Fibroblast of skin of back (primary cell): ENCODE measurements around the gene HRH1.
A peak's percentile ranks its signal among the peaks of the same experiment; 100 is the strongest.
"Not testable (repeated sequence)": the region's sequence is repeated elsewhere in the genome, so short reads cannot be mapped to it uniquely, and the experiment has no call there.

ENCODE experiments used
- DNase-seq: peaks from one replicate; pipeline ENCODE4 v3.0.0-alpha.2; 2013

Gene HRH1

GRCh38 chr3:11172096-11172690, 17.9 kb downstream of the HRH1 start:
- peak; percentile 42 for DNase-seq

DNA sequence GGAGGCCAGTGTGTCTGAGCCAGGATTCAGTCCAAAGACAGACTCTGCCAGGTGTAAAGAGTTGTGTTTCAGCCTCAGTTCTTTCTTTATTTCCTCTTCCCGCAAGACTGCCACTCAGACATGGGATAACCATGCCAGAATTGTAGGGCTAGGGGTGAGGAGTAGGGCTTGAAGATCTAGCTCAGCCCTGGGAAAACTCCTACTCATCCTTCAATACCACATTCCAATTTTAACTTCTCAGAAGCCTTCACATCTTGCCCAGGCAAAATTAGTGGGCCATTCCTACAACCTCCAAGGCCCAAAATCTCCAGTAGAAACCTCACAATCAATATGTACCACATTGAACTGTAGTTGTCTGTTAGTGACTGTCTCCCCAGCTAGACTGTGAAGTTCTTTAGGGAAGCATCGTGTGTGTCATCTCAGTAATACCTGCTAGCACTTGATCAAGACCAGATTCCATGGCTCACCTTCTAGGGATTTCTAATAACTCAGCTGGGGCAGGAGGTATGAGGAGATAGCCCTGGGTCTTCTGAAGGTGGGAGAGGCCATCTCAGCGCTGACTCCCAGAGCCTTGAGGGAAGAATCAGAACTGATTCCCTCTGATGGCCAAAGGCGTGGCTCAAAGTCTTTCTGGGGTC, 19.7 kb downstream of the HRH1 start:
- no peak for DNase-seq

DNA sequence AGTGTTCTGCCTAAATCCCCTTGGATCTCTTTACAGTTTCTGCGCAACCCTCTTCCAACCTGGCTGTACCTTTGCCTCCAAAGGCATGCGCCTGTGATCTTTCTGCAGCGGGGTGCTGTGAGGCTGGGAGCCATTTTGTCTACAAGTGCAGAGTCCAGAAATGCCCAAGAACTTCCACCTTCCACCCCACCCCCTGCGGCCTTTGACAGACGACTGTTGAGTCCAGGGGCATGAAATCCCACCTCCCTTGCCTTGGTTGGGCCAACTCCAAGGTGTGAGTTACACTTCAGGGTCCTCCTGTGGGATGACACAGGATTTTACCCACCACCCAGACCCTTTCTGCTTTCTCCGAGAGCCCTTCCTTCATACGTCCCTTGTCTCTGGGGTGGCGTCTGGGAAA, 24.1 kb downstream of the HRH1 start:
- DNase-seq, result no peak

GRCh38 chr3:11184328-11184969, 30.2 kb downstream of the HRH1 start:
- DNase-seq, result not testable (repeated sequence)

DNA sequence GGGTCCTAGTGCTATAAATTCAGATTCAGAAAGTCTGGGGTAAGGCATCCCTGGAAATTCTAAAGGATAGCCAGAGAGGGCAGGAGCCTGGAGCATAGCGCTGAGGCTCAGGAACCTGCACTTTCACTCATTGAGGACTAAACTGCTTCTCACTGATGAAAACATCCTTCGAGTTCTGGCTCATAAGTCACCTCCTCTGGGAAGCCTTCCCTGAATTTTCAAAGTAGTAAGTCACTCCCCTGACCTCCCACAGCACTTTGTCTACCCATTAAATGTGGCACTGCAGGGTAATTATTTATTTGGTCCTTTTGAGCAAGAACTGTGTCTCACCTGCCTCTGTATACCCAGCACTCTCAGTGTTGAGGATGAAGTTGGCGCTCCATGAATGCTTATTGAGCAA, 30.9 kb downstream of the HRH1 start:
- DNase-seq, result no peak

DNA sequence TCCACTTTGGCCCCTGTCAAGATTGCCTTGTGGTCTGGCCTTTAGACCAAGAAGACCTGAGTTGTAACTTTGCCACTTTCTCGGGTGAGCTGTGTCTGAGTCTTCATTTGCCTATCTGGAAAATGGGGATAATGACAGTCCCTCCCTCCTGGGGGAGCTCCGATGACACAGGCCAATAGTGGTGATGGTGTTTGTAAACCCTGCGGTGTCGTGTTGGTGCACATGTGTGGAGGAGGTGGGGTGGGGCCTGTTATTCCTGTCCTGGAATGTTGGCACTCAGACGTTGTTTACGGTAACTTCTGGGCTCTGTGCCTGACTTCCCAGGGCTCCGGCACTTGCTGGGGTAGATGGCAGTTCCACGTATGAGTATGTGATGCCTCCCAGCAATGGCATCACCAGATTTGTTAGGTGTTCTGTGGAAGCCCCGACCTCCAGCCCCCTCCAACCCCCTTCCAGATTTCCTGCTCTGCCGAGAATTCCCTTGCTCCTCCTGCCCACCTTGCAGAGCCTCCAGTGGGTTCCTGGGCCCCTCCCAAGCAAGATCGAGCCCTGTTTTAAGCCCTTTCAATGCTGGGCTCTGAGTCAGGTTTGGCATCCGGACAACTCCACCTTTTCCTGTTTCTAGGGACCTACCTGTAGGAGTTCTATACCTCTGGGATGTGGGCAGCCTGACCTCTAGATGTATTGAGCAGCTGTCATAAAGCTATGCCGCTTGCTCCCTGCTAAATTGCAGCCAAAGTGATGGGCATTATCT, 31.4 kb downstream of the HRH1 start:
- peak; percentile 93 for DNase-seq

DNA sequence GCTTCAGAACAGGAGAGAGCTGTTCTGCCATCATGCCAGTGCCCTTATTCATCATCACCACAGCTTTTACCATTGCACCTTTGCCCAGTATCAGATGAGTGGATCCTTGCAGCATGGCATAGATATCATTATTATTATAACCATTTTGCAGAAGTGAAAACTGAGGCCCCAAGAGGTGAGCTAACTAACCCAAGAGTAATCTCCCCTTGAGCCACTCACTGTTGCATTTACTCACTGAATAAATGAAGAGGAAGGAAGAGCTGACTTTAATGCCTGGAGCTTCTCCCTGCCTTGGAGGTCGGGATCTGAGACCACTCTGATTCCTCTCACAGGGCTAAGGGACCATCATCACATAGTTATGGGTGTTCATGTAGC, 32.0 kb downstream of the HRH1 start:
- DNase-seq, result no peak

GRCh38 chr3:11186771-11187191, 32.5 kb downstream of the HRH1 start:
- DNase-seq, result no peak

- DNase-seq, result no peak
Measured at GRCh38 chr3:11187681-11188080, 33.4 kb downstream of the HRH1 start.

DNA sequence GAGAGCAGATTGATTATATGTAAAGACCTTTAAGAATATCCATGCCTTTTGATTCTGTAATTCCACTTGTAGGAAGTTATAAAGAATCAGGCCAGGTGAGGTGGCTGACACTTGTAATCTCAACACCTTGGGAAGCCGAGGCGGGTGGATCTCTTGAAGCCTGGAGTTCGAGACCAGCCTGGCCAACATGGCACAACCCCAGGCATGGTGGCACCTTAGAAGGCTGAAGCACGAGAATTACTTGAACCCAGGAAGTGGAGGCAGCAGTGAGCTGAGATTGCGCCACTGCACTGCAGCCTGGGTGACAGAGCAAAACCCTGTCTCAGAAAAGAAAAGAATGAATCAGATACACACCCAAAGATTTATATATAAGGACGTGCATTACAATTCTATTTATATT, 33.9 kb downstream of the HRH1 start:
- DNase-seq, result no peak

DNA sequence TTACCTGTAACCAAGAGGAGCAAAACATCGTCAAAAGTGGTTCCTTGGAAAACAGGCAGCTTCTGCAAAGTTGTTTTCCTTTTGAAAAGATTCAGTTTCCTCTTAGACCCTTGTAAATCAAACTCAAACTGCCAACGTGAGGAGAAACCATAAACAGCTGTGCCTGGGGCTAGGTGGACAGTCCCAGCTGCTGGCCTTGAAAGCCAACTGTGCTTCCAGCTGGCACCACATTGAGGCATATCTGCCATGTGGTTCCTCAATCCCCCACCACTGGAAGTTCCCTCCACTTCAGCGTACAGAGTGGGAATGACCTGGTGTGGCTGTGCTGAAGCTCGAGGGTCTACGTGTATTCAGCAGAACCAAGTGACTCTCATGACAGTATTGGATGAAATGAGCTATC, 40.9 kb downstream of the HRH1 start:
- no peak for DNase-seq

DNA sequence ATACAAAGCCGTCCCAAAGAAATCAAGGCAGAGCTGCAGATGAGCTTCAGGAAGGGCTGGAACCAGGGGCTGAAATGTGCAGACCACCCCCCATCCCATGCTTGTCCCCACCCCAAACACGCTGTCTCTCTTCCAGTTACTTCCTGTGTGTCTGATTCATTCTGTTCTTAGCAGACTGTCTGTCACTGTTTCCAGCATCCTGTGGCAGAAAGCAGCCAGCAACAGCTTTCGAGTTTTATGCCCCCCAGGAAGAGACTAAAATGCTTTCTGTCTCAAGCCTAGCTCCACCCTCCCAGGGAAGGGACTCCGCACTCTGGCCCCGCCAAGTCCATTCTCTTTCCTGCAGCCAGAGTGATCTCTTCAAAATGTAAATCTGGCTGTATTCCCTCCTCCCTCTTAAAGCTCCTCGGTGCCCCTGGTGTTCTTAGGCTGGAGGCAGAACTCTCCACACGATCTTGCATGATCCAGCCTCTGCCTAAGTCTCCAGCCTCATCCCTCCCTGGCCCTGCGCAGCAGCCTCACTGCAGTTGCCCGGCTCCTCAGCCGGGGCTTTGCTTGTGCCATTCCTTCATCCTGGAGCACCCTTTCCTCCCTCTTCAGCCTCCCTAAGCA, 41.5 kb downstream of the HRH1 start:
- peak; percentile 90 for DNase-seq

GRCh38 chr3:11197484-11197883, 43.2 kb downstream of the HRH1 start:
- DNase-seq, result no peak

- DNase-seq, result peak; percentile 56
Measured at GRCh38 chr3:11198070-11198469, 43.8 kb downstream of the HRH1 start.

- no peak for DNase-seq
Measured at GRCh38 chr3:11198495-11198894, 44.2 kb downstream of the HRH1 start.

DNA sequence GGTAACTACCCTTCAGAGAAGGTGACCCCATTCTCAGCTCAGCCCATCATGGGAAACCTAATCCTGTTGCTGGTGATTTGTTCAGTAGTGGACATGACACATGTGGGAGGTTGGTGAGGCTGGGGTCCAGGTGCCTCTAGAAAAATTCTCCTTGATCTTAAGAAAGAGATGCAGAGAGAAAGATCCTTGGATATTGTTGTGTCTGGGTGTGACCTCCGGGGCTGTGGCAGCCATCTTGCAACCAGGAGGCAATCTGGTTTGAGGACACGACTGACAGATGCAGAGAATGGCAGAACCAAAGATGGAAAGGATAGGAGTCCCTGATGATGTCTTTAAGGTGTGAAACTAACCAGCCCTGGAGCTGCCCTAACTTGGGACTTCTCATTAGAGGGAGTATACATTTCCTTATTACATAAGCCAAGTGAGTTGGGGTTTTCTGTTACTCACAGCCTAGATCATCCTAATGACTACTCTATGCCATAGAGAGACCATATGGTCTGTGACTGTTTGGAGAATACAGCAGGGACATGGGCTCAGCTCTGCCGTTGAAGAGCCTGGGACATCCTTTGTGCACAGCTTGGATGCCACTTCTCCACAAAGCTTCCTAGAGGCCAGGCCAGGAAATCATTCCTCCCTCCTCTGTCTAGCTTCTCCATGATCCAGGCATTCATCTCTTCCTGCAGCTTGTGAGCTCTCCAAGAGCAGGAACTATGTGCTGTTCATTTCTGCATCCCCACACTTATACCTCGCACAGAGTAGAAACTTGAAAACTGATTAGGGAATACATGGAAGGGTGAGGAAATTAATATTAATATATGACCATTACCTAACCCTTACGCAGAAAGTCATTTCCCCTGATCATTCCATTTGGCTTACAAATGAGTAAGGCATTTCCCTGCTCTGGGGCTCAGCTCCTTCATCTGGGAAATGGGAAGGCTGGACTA, 45.9 kb downstream of the HRH1 start:
- peak; percentile 61 for DNase-seq

DNA sequence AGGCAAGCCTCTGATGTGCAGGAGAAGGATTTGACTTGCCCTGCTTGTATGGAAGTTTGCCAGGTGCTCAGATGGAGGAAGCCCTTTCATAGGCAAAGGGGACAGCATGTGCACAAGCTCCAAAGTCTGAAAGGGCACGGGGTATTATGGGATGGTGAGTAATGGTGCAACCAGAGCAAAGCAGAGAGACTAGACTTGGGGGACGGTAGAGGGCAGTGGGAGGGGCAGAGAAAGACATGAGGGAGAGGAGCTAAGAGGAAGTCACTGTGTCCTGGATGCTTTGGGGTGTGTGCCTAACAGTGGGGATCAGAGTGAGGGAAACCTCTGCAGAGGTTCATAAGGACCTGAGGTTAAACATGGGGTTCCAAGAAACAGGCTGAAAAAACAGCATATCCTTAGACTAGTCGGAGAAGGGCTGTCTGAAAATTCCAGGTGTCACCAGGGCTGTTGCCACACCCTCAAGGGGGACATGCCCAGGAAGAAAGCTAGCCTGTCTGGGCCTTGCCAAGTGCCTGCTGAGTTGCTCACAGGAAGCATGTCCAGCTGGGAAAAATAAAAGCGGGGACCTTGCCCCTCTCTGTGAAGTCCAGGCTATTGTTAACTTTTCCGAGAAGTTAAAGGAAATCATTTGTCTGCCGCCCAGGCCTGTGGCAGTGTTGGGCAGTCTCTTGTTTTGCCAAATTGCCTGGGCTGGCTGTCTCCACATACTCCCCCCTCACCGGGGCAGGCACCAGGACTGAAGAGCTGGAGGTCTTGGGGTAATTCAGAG, 47.1 kb downstream of the HRH1 start:
- DNase-seq, result peak; percentile 63

GRCh38 chr3:11203961-11204360, 49.7 kb downstream of the HRH1 start:
- no peak for DNase-seq

- DNase-seq, result peak; percentile 74
Measured at GRCh38 chr3:11204697-11205348, 50.5 kb downstream of the HRH1 start.

DNA sequence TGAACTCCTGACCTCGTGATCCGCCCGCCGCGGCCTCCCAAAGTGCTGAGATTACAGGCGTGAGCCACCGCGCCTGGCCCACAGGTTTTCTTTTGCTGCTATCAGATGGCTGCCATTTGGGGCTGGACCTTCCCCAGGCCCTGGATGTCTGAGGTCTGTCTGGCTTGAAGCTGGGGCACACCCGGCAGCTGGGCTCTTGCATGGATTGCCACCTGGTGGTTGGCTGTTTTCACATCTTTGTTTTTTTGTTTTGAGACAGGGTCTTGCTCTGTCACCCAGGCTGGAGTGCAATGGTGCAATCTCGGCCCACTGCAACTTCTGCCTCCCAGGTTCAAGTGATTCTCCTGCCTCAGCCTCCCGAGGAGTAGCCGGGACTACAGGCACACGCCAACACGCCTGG, 51.6 kb downstream of the HRH1 start:
- DNase-seq, result peak; percentile 43

- no peak for DNase-seq
Measured at GRCh38 chr3:11206316-11206715, 52.0 kb downstream of the HRH1 start.
